GM19467 (cell line): ENCODE data around the gene ARHGAP26.
"Not testable (repeated sequence)": the region's sequence is repeated elsewhere in the genome, so short reads cannot be mapped to it uniquely, and the experiment has no call there.

ENCODE experiments used
- ATAC-seq: cut with Tn5 transposase; IDR thresholded peaks from one replicate; pipeline ENCODE4 v1.9.1; 2021; ENCODE audit warnings: mild to moderate bottlenecking, moderate library complexity; ENCODE audit not compliant: unreplicated experiment

Gene ARHGAP26

DNA sequence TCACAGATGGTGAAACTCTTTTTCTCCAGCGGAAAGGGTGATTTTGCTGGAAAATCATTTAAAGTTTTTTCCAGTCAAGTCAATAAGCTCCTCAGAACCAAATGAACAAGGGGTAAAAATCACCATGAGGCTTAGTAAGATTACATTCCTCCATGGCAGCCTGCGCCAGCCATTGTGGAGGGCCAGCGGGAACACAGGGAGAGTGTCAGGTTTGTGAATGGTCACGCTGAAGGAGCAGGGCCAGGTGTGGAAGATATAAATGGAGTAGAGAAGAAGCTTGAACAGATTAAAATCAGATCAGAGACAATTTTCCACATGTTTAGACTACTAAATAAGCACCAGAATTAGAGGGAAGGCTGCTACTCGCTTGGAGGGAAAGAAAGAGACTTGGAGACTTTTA is 424.5 kb downstream of the ARHGAP26 start:
- ATAC-seq: no peak

DNA sequence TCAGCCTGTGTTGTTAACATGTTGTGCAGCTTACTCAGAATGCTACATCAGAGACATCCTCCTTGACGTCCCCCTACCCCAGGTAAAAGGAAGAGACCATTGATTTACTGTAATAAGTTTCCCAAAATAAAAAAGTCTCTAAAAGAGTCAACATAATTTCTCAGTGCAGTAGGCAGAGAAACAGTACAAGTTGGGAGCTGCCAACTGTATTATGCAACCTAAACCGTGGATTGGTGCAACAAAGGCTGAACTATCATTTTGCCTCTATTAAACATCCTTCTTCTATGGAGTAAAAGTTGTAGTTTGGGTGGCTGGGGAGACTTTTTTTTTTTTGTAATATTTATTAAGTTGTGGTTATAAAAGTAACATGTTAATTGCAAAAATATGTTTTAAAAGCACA is 425.3 kb downstream of the ARHGAP26 start:
- ATAC-seq: no peak

DNA sequence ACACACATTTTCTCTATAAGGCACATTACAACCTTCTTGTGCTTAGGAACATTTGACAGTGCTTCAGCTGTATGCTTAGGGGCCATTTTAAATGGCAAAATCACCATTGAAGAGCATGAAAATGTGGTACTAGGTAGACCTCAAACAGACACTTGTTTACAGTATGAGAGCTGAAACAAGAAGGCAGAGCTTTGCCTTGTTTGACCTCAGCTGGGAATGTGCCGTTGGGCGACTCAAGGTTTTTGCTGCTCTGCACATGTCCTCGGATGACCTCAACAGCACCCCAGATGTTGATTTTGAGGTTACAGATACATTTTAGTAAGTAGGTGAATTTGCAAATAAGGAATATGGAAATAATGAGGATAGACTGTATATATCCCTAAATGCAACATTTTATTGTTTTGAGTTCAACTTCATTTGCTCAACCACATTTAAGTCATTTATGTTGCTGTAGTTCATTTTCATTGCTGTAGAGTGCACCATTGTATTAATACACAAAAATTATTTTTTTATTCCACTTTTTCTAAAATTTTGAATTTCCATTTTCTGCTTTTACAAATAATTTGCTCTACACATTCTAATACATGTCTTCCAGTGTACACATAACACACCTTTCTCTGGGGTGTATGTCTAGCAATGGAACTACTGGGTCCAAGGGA is 426.6 kb downstream of the ARHGAP26 start:
- ATAC-seq: no peak

DNA sequence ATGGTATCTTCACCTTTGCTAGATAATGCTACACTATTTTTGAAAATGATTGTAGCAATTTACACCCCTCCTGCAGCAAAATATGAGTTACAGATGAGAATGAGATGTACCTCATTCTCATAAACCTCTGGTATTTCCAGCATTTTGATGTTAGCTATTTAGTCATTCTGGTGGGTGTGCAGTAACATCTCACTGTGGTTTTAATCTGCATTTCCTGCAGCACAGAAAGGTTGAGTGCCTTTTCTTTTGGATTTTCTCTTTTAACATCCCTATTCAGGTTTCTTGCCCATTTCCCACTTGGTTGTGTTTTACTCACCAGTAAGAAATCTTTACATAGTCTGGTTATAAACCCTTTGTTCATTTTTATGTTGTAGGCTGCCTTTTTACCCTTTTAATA is 427.1 kb downstream of the ARHGAP26 start:
- ATAC-seq: no peak

DNA sequence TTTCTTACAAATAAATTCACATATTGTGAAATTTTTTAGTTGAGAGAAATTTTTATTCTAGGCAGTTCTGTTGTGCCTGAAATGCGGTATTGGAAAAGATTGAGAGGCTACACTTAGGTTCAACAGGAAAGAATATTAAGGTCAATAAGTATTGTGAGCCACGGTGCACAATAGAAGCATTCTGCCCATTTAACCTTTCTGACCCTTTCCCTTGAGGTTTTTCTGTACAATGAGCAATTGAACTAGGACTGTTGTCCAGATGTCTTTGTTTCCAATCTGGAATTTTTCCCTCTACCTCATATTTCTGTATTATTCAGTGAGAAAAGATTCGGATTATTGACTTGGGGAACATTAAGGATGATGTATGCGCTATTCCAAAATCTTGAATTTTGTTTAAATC is 428.2 kb downstream of the ARHGAP26 start:
- no peak for ATAC-seq

DNA sequence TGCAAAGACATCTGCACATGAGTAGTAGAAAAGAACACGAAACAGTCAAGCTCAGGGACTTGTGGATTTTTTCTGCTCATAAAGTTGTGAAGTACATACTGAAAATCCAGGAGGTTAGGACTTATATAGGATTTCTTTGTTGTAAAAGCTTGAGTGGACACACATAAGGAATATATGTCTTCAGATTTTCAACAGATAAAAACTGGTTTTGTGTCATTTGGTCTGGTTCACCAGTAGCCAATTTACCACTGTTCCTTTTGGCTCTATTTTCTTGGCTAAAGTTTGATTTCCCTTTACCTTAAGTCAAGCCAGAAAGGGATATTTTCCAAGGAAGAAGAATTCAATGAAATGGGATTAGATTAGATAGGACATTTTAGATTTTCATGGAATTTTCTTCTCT is 429.0 kb downstream of the ARHGAP26 start:
- ATAC-seq: no peak

DNA sequence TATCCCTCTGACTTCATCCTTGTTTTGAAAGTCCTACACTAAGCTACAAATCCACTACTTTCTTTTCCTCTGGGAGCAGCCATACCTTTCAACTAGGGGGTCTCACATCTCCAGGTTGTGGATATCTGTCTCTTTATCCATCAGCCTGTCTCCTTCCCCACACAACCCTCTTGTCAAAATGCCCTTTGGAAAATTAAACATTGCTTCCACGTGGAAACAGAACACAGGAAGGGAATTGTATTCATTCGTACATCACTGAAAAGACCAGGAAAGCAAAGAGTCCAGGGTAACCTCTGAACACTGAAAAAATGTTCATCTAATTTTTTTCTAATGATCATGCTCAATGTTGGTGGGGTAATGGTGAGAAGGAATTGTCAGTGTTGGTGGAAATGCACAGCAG is 429.7 kb downstream of the ARHGAP26 start:
- ATAC-seq: no peak

DNA sequence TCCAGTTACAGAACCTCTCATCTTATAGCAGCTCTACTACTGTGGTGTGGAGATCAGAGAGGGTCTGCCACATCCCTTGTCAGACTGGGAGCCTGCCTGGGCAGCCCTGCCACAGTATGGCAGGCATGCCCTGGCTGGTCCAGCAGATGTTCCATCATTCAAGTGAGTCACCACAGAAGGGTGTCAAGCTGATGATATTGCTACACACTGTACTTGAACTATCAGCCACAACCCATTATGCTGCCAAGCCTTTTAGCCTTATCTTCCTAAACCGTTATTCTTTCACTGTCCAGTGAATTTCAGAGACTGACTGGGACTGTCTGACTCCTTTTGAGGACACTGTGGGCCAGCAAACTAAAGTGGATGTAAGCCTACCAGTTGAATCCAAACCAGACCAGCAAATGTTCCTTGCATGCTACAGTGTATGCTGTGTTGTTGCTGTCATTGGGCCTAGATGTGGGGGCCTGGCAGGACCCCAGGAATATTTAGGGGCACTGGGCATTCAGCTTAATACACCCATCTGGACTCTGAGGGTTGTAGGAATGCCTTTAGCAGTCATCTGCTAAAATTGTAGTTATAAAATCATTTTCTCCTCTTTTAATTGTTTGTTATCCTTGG is 430.7 kb downstream of the ARHGAP26 start:
- no peak for ATAC-seq

DNA sequence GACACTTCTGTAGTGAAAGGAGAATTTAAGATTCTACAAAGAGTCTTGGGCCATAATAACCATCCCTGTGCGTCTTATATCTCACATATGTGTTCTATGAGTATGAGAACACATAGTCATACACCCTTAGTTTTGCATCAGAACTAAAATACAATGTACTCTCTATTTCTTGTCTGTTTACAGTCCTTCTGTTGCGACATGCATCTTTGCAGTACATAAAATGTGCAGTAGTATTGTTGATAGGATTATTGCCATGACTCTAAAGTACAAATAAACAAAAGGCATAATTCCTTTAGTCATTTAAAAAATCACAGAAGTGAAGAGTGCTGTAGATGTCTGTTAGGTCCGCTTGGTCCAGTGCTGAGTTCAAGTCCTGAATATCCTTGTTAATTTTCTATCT is 431.4 kb downstream of the ARHGAP26 start:
- no peak for ATAC-seq

DNA sequence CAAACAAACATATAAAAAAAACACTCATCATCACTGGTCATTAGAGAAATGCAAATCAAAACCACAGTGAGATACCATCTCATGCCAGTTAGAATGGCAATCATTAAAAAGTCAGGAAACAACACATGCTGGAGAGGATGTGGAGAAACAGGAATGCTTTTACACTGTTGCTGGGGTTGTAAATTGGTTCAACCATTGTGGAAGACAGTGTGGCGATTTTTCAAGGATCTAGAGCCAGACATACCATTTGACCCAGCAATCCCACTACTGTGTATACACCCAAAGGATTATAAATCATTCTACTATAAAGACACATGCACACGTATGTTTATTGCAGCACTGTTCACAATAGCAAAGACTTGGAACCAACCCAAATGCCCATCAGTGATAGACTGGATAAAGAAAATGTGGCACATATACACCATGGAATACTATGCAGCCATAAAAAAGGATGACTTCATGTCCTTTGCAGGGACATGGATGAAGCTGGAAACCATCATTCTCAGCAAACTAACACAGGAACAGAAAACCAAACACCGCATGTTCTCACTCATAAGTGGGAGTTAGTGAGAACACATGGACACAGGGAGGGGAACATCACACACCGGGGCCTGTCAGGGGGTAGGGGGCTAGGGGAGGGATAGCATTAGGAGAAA is 433.3 kb downstream of the ARHGAP26 start:
- ATAC-seq: not testable (repeated sequence)

DNA sequence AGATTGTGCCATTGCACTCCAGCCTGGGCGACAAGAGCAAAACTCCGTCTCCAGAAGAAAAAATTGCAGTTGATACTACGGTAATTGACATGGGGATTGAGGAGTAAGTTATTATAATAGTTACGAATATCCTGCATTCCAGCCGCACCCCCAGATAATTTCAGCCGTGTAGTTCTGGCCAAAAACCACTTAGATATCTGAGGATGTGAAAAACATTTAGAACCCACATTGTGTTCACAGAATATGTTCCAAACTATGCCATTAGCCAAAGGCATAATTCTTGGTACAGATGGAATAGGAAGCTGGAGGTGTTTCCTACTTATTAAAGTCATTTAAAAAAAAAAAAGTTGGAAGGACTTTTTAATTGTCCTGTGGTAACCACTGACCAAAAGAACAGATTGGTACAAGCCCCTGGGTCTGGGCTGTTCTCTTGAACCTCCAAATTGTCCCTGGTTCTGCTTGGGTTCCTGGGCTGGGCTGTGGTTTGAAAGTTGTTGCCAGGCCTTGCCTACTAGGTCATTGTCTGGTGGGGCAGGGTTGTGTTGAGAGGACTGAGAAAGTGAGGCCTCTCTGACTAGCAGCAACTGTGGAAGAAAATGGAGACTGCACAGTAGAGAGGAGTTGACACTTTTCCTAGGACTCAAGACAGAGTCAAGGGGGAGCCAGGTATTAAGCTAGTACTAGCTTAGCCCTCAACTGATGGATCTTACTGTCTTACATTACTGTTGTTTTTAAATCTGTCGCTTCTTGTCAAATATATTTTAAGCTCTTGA is 434.5 kb downstream of the ARHGAP26 start:
- ATAC-seq: no peak

DNA sequence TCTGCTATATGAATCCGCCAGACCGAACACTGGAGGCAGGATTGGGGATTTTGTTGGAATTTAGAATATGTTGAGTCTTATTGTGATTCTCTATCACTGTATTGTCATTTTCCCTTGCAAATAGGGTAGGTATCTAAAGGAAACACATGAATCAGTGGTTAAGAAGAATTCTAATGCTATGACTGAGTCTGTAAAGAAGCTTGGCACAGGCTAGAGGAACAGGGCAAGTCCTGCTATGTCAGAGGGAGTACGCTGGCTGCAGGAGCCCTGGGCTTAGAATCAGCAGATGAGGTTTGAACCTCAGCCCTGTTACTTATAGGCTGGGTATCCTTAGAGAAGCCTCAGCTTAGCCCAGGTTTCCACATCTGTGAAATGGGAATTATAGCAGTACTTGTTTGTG is 435.2 kb downstream of the ARHGAP26 start:
- no peak for ATAC-seq

DNA sequence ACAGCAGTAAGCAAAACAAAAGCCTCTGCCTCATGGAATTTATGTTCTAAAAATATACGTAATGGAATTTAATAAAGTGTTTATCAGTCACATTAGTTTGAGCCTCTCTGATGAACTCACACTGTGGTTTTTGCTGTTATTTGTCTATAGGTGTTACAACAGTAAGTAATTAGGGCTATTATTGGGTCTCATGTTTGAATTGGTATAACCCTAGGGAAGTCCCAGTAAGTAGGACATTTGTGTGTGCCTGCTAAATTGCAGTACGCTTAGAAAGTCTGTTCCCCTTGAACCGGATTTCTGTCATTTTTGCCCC is 435.7 kb downstream of the ARHGAP26 start:
- no peak for ATAC-seq

DNA sequence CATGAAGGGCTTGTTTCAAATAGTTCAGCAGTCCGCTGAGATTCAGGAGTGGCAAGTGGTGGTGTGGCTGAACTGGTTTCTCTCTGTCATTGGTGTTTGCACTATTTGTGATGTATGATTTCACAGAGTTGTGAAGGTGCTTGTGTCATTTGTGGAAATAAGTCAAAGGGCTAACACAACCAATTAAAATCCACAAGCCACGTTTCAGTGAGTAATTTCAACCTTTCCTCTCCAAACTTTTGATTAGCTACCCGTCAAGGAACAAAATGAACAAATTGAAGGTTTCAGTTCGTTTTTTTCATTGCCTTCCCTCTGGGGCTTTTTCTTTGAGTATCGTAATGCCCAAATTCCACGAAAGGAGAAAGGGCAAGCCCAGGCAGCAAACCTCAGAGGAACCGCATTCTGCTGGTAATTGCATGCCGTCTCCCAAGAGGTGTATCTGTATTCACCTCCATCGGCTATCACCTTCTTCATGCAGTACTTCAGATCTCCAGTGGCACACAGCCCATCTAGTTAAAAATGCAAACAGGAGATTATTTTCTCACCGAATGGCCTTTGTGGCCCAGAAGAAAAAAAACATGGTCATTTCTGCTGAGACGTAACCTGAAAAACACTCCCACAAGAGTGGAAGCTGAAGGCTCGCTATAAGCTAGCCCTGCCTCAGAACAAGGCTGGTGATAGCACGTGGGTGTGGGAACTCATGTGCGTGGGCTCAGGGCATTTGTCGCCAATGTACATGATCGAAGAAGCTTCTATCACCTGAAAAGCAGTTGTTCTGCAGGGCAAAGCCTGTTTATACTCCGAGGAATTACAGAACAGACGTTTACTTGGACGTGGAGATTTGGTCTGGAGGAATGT is 436.2 kb downstream of the ARHGAP26 start:
- ATAC-seq: no peak

DNA sequence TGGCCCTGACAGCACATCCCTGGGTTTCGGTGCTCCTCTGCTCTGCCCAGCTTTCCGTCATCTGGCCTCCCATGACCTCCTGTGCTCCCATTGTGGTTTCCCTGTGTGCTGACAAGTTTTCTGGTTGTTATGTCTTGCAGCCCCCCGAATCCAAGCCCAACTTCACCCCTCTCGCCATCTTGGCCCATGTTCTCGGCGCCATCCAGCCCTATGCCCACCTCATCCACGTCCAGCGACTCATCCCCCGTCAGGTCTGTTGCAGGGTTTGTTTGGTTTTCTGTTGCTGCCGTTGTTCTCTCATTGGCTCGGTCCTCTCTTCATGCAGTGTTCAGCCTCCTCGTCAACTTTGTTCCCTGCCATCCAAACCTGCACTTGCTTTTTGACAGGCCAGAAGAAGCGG is 436.9 kb downstream of the ARHGAP26 start:
- no peak for ATAC-seq

DNA sequence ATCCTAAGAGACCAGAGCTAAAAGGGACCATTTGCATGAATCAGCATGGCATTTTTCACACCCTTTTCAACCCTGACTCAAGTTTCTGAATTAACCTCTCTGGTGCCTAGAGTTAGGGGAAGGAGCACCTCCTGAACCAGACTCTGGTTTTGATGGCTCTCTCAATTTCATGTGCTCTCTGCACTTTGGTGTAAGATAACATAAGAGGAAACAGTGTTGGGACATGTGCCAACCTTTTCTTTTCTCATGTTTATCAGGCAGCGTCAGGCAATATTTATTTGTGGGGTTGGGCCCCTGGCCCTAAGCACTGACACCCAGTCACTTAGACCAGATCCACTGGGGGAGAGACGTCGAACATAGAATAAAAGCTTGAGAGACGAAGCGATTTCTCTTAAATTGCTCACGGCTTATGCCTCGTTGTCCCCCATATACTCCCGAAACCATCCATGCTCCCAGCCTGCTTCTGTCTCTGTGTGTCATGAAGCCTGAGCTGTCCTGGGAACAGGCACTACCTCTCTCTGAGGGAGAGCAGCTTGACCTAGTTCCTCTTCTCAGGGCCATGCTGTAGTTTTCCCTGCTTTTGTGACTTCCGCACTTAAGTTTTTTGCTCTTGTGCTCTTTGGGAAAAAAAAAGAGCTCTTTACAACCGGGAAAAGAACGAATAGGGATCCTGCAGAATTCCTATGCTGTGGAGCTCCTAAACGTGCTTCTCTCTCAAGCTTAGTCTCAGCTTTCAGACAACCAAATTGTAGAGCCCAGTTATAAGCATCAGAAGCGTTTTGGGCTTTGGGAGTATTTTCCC is 437.6 kb downstream of the ARHGAP26 start:
- no peak for ATAC-seq

DNA sequence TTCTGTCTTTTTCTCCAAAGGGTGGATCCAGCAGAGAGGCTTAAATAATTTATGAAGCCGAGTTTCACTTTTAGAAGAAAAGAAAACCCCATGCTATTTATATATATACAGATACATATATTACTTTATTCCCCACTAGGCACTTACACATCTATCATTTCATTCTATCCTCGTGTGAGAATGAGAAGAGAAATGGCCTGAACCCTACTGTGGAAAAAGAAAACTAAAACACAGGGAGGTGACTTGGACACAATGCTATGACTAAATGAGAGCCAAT is 438.1 kb downstream of the ARHGAP26 start:
- no peak for ATAC-seq

DNA sequence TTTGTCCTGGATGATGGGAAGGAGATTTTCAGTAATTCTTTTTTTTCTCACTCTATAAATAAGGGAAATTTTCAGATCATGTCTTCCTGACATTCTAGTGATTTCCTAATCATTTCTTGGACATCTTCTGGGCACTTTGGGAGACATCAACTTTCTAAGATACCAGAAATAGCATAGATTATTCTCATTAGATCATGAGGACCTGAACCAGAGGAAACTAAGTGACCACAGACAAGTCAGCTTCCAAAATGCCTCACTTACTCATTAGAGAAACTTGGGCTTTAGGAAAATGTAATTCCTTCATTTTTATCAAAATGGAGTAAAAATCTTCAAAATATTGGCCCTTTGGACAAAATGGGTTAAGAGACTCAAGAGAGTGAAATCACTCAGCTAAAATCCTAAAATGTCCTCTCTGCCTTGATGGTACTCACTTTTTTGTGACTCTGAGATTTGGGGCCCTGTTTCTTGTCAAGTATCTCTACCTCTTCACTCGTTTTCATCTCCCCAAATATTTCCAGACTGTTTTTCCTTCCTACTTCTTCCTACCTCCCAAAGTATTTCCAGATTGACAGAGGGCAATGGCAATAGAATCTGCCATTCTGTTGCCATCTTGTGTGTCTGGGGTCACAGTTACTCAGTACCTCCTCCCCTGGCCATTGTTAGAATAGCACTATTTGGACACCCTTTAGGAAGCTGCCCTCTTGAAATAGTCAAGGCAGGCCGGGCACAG is 438.8 kb downstream of the ARHGAP26 start:
- ATAC-seq: no peak

DNA sequence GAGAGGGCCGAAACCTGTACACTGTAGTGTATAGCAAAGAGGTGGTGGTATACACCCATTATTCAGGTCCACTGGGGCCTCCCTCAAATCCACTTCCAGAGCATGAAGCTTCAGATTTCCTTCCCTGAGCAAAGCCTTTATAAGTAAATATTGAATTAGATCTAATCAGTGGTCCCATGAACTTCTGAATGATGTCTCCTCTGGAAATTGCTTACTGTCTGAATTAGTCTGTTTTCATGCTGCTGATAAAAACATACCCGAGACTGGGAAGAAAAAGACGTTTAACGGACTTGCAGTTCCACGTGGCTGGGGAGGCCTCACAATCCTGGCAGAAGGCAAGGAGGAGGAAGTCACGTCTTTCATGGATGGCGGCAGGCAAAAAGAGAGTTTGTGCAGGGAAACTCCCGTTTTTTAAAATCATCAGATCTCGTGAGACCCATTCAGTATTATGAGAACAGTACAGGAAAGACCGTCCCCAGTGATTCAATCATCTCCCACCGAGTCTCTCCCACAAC is 439.8 kb downstream of the ARHGAP26 start:
- no peak for ATAC-seq

DNA sequence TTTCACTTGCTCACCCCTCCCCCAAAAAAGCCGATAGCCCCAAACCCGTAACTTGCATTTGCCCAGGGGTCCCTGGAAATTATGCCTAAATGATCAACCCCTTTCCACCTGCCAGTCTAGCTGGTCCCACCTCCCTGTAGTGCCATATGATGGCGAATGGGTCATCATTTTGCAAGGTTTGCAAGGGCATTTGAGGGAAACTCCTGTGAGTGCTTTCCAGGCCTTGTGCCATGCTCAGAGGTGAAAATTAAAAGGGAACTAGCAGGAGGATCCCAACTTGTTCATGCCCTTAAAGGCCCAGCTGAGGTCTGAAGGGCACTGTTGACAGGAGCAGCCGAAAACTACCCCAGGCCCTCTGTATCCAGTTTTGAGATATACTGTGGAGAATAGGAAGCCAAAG is 440.4 kb downstream of the ARHGAP26 start:
- ATAC-seq: no peak
